ENCODE data around the gene PHKG2.

Gene PHKG2

DNA sequence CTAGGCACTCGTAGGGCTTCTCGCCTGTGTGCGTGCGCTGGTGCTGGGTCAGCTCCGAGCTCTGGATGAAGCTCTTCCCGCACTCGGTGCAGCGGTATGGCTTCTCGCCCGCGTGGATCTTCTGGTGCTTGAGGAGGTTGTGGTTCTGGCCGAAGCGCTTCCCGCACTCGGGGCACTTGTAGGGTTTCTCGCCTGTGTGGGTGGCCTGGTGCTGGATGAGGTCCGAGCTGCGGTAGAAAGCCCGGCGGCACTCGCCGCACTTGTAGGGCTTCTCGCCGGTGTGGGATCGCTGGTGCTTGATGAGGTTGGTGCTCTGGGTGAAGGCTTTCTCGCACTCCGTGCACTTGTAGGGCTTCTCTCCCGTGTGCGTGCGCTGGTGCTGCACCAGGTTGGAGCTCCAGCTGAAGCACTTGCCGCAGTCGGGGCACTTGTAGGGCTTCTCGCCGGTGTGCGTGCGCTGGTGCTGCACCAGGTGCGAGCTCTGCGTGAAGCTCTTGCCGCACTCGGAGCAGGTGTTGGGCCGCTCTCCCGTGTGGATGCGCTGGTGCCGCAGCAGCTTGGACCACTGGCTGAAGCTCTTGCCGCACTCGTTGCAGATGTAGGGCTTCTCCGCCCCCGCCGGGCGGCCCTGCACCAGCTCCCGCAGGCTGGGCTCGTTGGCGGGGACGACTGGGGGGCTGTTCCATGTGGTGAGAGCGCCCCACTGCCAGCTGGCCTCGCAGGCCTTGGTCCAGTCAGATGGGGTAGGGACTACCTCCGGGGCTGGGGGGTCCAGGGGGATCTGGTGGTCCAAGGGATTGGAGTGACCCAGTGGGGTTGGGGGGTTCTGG is 35.3 kb downstream of the PHKG2 start:
- no peaks in the 10 kb centered on the region for H3K9me2 ChIP-seq (replicated peaks; ENCODE audit: insufficient read depth, low read length)
- H3K4me2 ChIP-seq (ENCODE audit: low read depth, low read length), result no peak overlapping the region

DNA sequence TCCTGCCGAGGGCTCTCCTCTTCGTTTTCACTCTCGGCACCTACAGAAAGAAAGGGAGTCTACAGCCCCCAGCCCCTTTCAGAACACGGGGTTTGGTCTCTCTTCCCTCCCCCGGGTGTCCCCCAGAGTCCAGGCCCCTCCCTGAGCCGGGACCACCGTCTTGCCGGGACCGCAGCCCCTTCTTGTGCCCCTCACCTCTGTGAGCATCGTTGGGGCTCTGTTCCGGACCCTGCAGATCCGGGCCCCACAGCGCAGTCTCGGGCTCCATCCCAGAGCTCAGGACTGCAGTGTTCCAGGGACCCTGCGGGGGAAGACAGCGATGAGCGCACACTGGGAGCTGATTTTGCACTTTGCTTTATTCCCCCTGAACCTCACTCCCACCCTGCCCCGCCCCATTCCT is 36.0 kb downstream of the PHKG2 start:
- no peaks in the 10 kb centered on the region for H3F3A ChIP-seq (ENCODE audit: insufficient read depth, low read length)
- no peaks in the 10 kb centered on the region for H3K9me2 ChIP-seq (replicated peaks; ENCODE audit: insufficient read depth, low read length)
- H4K20me1 ChIP-seq (ENCODE audit: insufficient read depth, low read length), result no peaks in the 10 kb centered on the region
- TF ChIP-seq EZH2 (optimal IDR thresholded peaks at IDR 0.05; ENCODE audit: low read depth, low read length) (no peak), EZH2phosphoT487 (IDR thresholded peaks at IDR 0.05; ENCODE audit: low read length) (no peak)
- TF ChIP-seq, protein P1, sequence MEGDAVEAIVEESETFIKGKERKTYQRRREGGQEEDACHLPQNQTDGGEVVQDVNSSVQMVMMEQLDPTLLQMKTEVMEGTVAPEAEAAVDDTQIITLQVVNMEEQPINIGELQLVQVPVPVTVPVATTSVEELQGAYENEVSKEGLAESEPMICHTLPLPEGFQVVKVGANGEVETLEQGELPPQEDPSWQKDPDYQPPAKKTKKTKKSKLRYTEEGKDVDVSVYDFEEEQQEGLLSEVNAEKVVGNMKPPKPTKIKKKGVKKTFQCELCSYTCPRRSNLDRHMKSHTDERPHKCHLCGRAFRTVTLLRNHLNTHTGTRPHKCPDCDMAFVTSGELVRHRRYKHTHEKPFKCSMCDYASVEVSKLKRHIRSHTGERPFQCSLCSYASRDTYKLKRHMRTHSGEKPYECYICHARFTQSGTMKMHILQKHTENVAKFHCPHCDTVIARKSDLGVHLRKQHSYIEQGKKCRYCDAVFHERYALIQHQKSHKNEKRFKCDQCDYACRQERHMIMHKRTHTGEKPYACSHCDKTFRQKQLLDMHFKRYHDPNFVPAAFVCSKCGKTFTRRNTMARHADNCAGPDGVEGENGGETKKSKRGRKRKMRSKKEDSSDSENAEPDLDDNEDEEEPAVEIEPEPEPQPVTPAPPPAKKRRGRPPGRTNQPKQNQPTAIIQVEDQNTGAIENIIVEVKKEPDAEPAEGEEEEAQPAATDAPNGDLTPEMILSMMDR (IDR thresholded peaks at IDR 0.05; ENCODE audit: low read length), result no peak
- H3K27me3 ChIP-seq (replicated peaks; ENCODE audit: insufficient read depth, low read length), result no peaks in the 10 kb centered on the region
- no peak overlapping the region for H3K4me3 ChIP-seq (ENCODE audit: low read length)
- H3K9ac ChIP-seq (ENCODE audit: low read length), result no peak overlapping the region
- H2AFZ ChIP-seq (ENCODE audit: low read length), result no peak overlapping the region
- no peak overlapping the region for H3K27ac ChIP-seq (ENCODE audit: low read length)
- H3K4me1 ChIP-seq (ENCODE audit: low read length), result no peaks in the 10 kb centered on the region
- no peaks in the 10 kb centered on the region for H3K9me3 ChIP-seq (replicated peaks; ENCODE audit: insufficient read depth, low read length)
- H3K4me2 ChIP-seq (ENCODE audit: low read depth, low read length), result no peak overlapping the region
- no peaks in the 10 kb centered on the region for H3K79me2 ChIP-seq (ENCODE audit: low read length)
- no peaks in the 10 kb centered on the region for H3K36me3 ChIP-seq (replicated peaks; ENCODE audit: insufficient read depth, low read length)
- no peak for DNase-seq

More for the DNA sequence above, 35.3 kb downstream of the PHKG2 start:
- DNase-seq, result no peak
- Histone ChIP-seq H3K36me3 (replicated peaks; ENCODE audit: insufficient read depth, low read length) (no peaks in the 10 kb centered on the region), H3K27me3 (replicated peaks; ENCODE audit: insufficient read depth, low read length) (no peaks in the 10 kb centered on the region), H3K9me3 (replicated peaks; ENCODE audit: insufficient read depth, low read length) (no peaks in the 10 kb centered on the region), H3K4me3 (ENCODE audit: low read length) (no peak overlapping the region), H3F3A (ENCODE audit: insufficient read depth, low read length) (no peaks in the 10 kb centered on the region), H3K79me2 (ENCODE audit: low read length) (no peaks in the 10 kb centered on the region), H4K20me1 (ENCODE audit: insufficient read depth, low read length) (no peaks in the 10 kb centered on the region), H3K9ac (ENCODE audit: low read length) (no peak overlapping the region), H3K27ac (ENCODE audit: low read length) (no peak overlapping the region), H3K4me1 (ENCODE audit: low read length) (no peaks in the 10 kb centered on the region), H2AFZ (ENCODE audit: low read length) (no peak overlapping the region)
- TF ChIP-seq, protein P1 (IDR thresholded peaks at IDR 0.05; ENCODE audit: low read length), result no peak
- TF ChIP-seq EZH2phosphoT487 (IDR thresholded peaks at IDR 0.05; ENCODE audit: low read length) (no peak), EZH2 (optimal IDR thresholded peaks at IDR 0.05; ENCODE audit: low read depth, low read length) (no peak)

DNA sequence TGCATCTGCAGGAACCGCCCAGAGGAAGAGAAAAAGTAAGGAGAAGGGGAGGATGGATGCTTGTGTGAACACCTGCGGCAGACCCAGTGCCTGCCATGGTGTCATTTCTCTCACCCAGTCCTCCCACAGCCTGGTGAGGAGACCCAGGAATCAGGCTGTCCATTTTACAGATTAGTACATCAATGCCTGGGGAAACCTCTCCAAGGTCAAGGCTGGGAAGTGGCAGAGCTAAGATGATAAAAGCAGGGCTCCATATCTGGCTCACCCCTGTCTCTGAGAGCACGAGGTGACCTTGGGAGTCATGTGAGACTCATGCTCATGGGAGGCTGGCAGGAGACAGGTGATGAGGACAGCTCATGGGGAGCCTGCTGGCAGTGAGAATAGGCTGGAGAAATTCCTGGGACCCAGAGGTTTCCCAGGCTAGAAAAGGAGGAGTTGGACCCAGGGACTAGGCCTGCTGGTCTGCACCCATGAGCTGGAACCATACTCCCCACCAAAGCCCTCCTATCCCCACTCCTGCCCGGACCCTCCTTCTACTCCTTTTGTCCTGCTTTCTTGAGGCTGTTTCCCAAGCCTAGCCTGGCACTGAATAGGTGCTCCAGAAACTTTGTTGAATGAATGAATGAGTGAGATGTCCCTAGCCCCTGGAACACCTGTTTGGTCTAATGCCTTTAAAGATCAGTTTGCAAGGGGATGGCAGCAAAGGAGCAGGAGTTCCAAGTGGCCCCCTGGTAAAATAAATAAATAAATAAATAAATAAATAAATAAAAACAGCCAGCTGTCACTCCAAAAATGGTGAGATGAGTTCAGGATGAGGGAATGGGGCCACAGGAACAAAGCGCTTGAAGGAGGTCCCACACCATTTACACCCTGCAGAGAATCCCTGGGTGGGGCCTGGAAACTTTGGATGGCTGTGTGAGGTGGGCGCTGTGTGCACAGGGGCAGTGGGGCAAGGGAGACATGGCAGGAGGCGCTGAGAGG is 37.2 kb downstream of the PHKG2 start:
- no peaks in the 10 kb centered on the region for H3F3A ChIP-seq (ENCODE audit: insufficient read depth, low read length)
- DNase-seq, result no peak
- H3K4me1 ChIP-seq (ENCODE audit: low read length), result no peaks in the 10 kb centered on the region
- no peak overlapping the region for H2AFZ ChIP-seq (ENCODE audit: low read length)
- H3K9me2 ChIP-seq (replicated peaks; ENCODE audit: insufficient read depth, low read length), result no peaks in the 10 kb centered on the region
- TF ChIP-seq EZH2phosphoT487 (IDR thresholded peaks at IDR 0.05; ENCODE audit: low read length), result no peak
- no peak for TF ChIP-seq EZH2 (optimal IDR thresholded peaks at IDR 0.05; ENCODE audit: low read depth, low read length)
- TF ChIP-seq, protein P1 (IDR thresholded peaks at IDR 0.05; ENCODE audit: low read length), result no peak
- H3K4me2 ChIP-seq (ENCODE audit: low read depth, low read length), result no peak overlapping the region
- no peaks in the 10 kb centered on the region for H4K20me1 ChIP-seq (ENCODE audit: insufficient read depth, low read length)
- no peak overlapping the region for H3K9ac ChIP-seq (ENCODE audit: low read length)
- H3K79me2 ChIP-seq (ENCODE audit: low read length), result no peaks in the 10 kb centered on the region
- no peaks in the 10 kb centered on the region for H3K9me3 ChIP-seq (replicated peaks; ENCODE audit: insufficient read depth, low read length)
- no peak overlapping the region for H3K4me3 ChIP-seq (ENCODE audit: low read length)
- no peaks in the 10 kb centered on the region for H3K27me3 ChIP-seq (replicated peaks; ENCODE audit: insufficient read depth, low read length)
- no peak overlapping the region for H3K27ac ChIP-seq (ENCODE audit: low read length)
- no peaks in the 10 kb centered on the region for H3K36me3 ChIP-seq (replicated peaks; ENCODE audit: insufficient read depth, low read length)
